BLaER1 (cell line): Measurements from ENCODE around the gene ACOT7.

Experiments used
- H3K27ac ChIP-seq: shearing (Covaris generic); formaldehyde crosslinking; 2 replicates; pipeline ENCODE4 v1.8.1; 2022
- H3K27me3 ChIP-seq: shearing (Covaris generic); formaldehyde crosslinking; 2 replicates; pipeline ENCODE4 v1.8.1; 2022
- H3K36me3 ChIP-seq: shearing (Covaris generic); formaldehyde crosslinking; 2 replicates; pipeline ENCODE4 v1.8.1; 2022
- H3K4me1 ChIP-seq: shearing (Covaris generic); formaldehyde crosslinking; 2 replicates; pipeline ENCODE4 v1.8.1; 2022
- H3K4me2 ChIP-seq: shearing (Covaris generic); formaldehyde crosslinking; 2 replicates; pipeline ENCODE4 v1.8.1; 2022
- H3K4me3 ChIP-seq: shearing (Covaris generic); formaldehyde crosslinking; 2 replicates; pipeline ENCODE4 v1.8.1; 2022
- H3K9ac ChIP-seq: shearing (Covaris generic); formaldehyde crosslinking; 2 replicates; pipeline ENCODE4 v1.8.1; 2022
- H3K9me3 ChIP-seq: shearing (Covaris generic); formaldehyde crosslinking; 2 replicates; pipeline ENCODE4 v1.8.1; 2022
- H4K20me1 ChIP-seq: shearing (Covaris generic); formaldehyde crosslinking; 2 replicates; pipeline ENCODE4 v1.8.1; 2022
- Cebpa-rat ChIP-seq: shearing (Covaris generic); IDR thresholded peaks from 2 replicates; pipeline ENCODE4 v1.8.1; 2022

ACOT7 gene

DNA sequence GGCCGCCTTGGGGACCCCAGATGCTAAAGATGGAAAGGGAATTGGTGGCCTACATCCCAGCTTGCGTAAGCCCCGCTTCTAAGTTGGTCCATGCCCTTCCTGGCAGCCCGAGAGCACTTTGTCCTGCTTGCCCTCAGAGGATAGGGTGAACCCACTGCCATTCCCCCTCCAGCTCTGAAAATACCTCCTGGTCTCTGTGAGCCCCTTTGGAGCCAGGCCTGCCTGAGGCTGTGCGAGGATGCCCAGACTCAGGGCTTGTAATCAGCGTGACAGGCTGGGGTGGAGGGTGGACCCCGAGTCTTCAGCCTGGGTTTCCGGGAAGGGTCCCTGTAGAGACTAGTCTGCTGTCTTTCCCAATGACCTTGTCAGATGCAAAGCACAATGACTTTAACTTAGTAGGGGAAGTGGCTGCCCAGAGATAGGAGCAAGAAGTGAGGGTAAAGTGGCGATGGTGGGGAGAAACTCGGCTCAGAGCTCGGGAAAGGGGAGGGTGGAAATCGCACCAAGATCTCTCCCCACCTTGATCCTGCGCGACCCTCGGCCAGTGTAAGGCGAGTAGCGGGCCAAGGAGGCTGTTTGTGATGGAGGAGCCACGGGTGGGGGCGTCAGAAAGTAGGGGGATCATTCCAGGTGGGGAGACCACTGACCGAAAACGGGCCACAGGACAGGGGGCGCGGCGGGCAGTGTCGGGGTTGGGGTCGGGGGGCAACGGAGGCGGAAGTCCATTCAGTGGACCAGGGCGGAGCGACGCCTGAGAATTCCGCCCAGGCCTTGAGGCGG, 152.3 kb downstream of the ACOT7 start:
- Histone ChIP-seq H4K20me1 (peaks cover 21% of the 10 kb centered on the region), H3K4me2 (peak overlapping the region; percentile 94), H3K27ac (no peak overlapping the region), H3K36me3 (no peaks in the 10 kb centered on the region), H3K4me1 (peaks cover 85% of the 10 kb centered on the region), H3K27me3 (peaks cover 62% of the 10 kb centered on the region), H3K9me3 (0 out of 2 replicates have a peak, but pooled peaks cover 5% of the 10 kb centered on the region), H3K9ac (peak overlapping the region; percentile 18), H3K4me3 (peak overlapping the region; percentile 60)
- no peak for TF ChIP-seq Cebpa-rat

- peaks cover 9% of the 10 kb centered on the region for H4K20me1 ChIP-seq
- H3K9ac ChIP-seq, result no peak overlapping the region
- no peaks in the 10 kb centered on the region for H3K36me3 ChIP-seq
- no peak for TF ChIP-seq Cebpa-rat
- 0 out of 2 replicates have a peak, but pooled peaks cover 5% of the 10 kb centered on the region for H3K9me3 ChIP-seq
- peaks cover 51% of the 10 kb centered on the region for H3K27me3 ChIP-seq
- peaks cover 78% of the 10 kb centered on the region for H3K4me1 ChIP-seq
- H3K27ac ChIP-seq, result no peak overlapping the region
- H3K4me2 ChIP-seq, result peak overlapping the region; percentile 94; the same call in 1 of the 2 replicates
- H3K4me3 ChIP-seq, result no peak overlapping the region
These were observed 153.4 kb downstream of the ACOT7 start for GRCh38 chr1:6239950-6240768.

GRCh38 chr1:6239213-6239752, 154.3 kb downstream of the ACOT7 start:
- Histone ChIP-seq H3K4me1 (peaks cover 81% of the 10 kb centered on the region), H3K4me2 (peak overlapping the region; percentile 65), H3K4me3 (no peak overlapping the region), H3K27ac (no peak overlapping the region), H3K9me3 (0 out of 2 replicates have a peak, but pooled peaks cover 5% of the 10 kb centered on the region), H4K20me1 (peaks cover 16% of the 10 kb centered on the region), H3K36me3 (peaks cover 2% of the 10 kb centered on the region), H3K9ac (no peak overlapping the region), H3K27me3 (peaks cover 46% of the 10 kb centered on the region)
- no peak for TF ChIP-seq Cebpa-rat

- Histone ChIP-seq H3K36me3 (peaks cover 24% of the 10 kb centered on the region), H3K4me3 (no peak overlapping the region), H3K9ac (no peak overlapping the region), H3K4me1 (peaks cover 64% of the 10 kb centered on the region), H3K4me2 (no peak overlapping the region), H3K27me3 (peaks cover 24% of the 10 kb centered on the region), H3K27ac (no peak overlapping the region), H3K9me3 (0 out of 2 replicates have a peak, but pooled peaks cover 5% of the 10 kb centered on the region), H4K20me1 (peaks cover 13% of the 10 kb centered on the region)
- no peak for TF ChIP-seq Cebpa-rat
These were observed 156.5 kb downstream of the ACOT7 start for GRCh38 chr1:6237093-6237492.

DNA sequence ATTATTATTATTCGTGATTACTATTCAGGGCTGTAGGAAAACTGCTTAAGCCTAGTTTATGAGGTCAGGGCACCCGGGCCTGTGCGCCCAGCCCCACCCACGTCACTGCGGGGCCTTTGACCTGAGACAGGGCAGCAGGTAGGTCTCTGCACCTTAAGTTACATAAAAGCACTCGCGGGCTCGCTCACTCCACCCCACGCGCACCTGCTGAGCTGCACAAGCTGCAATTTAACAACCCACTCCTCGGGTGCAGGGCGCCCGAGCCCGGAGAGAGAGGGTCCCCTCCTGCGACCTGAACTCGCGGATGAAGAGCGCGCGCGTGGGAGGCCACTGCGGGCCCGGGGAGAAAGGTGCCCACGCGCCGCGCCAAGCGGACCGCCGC, 158.3 kb downstream of the ACOT7 start:
- Histone ChIP-seq H4K20me1 (peaks cover 19% of the 10 kb centered on the region; the same call in 1 of the 2 replicates), H3K9ac (peak overlapping the region; percentile 95), H3K4me1 (peaks cover 46% of the 10 kb centered on the region), H3K36me3 (peaks cover 42% of the 10 kb centered on the region), H3K27me3 (peaks cover 6% of the 10 kb centered on the region), H3K9me3 (0 out of 2 replicates have a peak, but pooled peaks cover 5% of the 10 kb centered on the region), H3K27ac (peak overlapping the region; percentile 90), H3K4me3 (peak overlapping the region; percentile 85), H3K4me2 (peak overlapping the region; percentile 96)
- no peak for TF ChIP-seq Cebpa-rat

DNA sequence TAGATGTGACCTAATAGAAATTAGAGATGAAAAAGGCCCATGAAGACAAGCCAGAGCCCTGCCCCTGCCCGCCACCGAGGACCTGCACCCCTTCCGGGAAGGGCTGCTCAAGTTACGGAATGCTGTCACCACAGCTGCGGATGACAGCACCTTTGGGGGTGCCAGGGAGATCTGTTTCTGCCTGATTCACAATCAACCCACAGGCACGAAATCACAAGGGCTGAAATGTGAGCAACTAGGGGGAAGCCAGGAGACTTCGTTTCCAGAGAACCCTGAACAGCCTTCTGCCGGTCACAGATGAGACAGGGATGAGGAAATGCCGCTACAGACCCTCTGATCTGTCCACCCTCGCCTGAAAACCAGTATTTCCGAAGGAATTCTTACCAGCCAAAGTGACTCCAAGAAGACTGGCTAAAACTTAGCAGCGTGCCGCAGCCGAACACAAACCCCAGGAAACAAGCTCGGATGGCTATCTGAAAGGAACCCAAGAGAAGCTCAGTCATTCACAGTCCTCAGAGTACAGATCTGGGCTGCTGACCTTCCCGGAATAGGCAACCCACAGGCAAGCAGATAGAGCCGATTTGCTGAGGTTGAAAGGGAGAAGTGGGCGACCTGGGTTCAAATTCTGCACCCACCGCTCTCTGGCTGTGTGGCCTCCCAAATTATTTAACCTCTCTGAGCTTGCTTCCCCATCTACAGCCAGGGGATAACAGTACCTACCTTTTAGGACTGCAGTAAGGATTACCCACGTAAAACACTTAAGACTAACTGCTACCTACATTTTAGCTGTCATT, 158.9 kb downstream of the ACOT7 start:
- peaks cover 40% of the 10 kb centered on the region for H3K4me1 ChIP-seq
- H3K9me3 ChIP-seq, result 0 out of 2 replicates have a peak, but pooled peaks cover 5% of the 10 kb centered on the region
- H3K36me3 ChIP-seq, result peaks cover 48% of the 10 kb centered on the region
- peaks cover 19% of the 10 kb centered on the region; the same call in 1 of the 2 replicates for H4K20me1 ChIP-seq
- peak overlapping the region; percentile 96 for H3K4me2 ChIP-seq
- peak overlapping the region; percentile 85 for H3K4me3 ChIP-seq
- TF ChIP-seq Cebpa-rat, result no peak
- H3K27me3 ChIP-seq, result no peaks in the 10 kb centered on the region; the same call in 1 of the 2 replicates
- H3K27ac ChIP-seq, result peak overlapping the region; percentile 90
- peak overlapping the region; percentile 95 for H3K9ac ChIP-seq

GRCh38 chr1:6233376-6233775, 160.2 kb downstream of the ACOT7 start:
- TF ChIP-seq Cebpa-rat, result no peak
- Histone ChIP-seq H4K20me1 (peaks cover 19% of the 10 kb centered on the region; the same call in 1 of the 2 replicates), H3K9me3 (0 out of 2 replicates have a peak, but pooled peaks cover 5% of the 10 kb centered on the region), H3K4me1 (peaks cover 31% of the 10 kb centered on the region), H3K27ac (no peak overlapping the region), H3K36me3 (peaks cover 61% of the 10 kb centered on the region), H3K27me3 (no peaks in the 10 kb centered on the region), H3K4me3 (no peak overlapping the region), H3K9ac (no peak overlapping the region), H3K4me2 (no peak overlapping the region)

- Histone ChIP-seq H3K36me3 (peaks cover 100% of the 10 kb centered on the region), H3K4me2 (0 out of 2 replicates have a peak overlapping the region, but pooled peaks have one; percentile 2), H3K27me3 (no peaks in the 10 kb centered on the region), H3K9me3 (no peaks in the 10 kb centered on the region), H3K4me1 (peaks cover 35% of the 10 kb centered on the region), H4K20me1 (peaks cover 29% of the 10 kb centered on the region), H3K27ac (no peak overlapping the region; the same call in 1 of the 2 replicates), H3K9ac (no peak overlapping the region), H3K4me3 (no peak overlapping the region)
- TF ChIP-seq Cebpa-rat, result no peak
These were observed 167.9 kb downstream of the ACOT7 start for GRCh38 chr1:6225651-6226050.

DNA sequence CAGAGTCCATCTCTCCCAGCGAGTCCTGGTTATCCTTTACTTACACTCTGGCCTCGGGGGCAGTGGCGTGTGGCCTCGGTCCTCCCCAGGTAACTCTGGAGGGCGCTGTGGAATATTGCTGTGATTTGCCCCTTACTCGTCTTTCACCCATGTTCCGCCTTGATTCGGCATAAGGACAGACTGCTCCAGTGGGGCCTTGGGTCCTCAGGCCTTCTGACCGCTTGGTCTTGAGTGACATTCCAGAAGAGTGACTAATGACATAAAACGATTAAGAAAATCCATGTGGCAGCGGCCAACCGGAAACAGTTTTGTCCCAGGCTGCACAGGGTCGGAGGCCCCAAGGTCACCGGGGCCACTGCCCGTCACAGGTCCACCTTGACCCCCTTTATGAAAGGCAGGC, 168.8 kb downstream of the ACOT7 start:
- H3K36me3 ChIP-seq, result peaks cover 100% of the 10 kb centered on the region
- H3K9me3 ChIP-seq, result no peaks in the 10 kb centered on the region
- no peak overlapping the region for H3K27ac ChIP-seq
- peaks cover 37% of the 10 kb centered on the region for H3K4me1 ChIP-seq
- no peak overlapping the region for H3K9ac ChIP-seq
- H4K20me1 ChIP-seq, result peaks cover 29% of the 10 kb centered on the region
- H3K4me3 ChIP-seq, result no peak overlapping the region
- no peaks in the 10 kb centered on the region for H3K27me3 ChIP-seq
- H3K4me2 ChIP-seq, result no peak overlapping the region
- TF ChIP-seq Cebpa-rat, result no peak
